Choroid plexus epithelial cell (primary cell): Measurements from ENCODE around the gene BTBD16.

ENCODE experiments used
- DNase-seq: peaks from one replicate; pipeline ENCODE4 v3.0.0-alpha.2; 2010; ENCODE audit warnings: low read depth
- H3K4me3 ChIP-seq: 2 replicates; pipeline ENCODE4 v1.5.1; 2011; ENCODE audit warnings: low read depth, mild to moderate bottlenecking, control low read depth, low read length, moderate library complexity
- TF ChIP-seq, protein P1 (sequence below): conservative IDR thresholded peaks from 2 replicates; pipeline ENCODE4 v1.5.1; 2011; ENCODE audit warnings: low read depth, mild to moderate bottlenecking, control low read depth, inconsistent platforms, low read length, moderate library complexity

BTBD16 gene

GRCh38 chr10:122357685-122358084, 86.6 kb downstream of the BTBD16 start:
- TF ChIP-seq, protein P1, sequence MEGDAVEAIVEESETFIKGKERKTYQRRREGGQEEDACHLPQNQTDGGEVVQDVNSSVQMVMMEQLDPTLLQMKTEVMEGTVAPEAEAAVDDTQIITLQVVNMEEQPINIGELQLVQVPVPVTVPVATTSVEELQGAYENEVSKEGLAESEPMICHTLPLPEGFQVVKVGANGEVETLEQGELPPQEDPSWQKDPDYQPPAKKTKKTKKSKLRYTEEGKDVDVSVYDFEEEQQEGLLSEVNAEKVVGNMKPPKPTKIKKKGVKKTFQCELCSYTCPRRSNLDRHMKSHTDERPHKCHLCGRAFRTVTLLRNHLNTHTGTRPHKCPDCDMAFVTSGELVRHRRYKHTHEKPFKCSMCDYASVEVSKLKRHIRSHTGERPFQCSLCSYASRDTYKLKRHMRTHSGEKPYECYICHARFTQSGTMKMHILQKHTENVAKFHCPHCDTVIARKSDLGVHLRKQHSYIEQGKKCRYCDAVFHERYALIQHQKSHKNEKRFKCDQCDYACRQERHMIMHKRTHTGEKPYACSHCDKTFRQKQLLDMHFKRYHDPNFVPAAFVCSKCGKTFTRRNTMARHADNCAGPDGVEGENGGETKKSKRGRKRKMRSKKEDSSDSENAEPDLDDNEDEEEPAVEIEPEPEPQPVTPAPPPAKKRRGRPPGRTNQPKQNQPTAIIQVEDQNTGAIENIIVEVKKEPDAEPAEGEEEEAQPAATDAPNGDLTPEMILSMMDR: no peak
- no peak overlapping the region for H3K4me3 ChIP-seq
- DNase-seq: no peak

DNA sequence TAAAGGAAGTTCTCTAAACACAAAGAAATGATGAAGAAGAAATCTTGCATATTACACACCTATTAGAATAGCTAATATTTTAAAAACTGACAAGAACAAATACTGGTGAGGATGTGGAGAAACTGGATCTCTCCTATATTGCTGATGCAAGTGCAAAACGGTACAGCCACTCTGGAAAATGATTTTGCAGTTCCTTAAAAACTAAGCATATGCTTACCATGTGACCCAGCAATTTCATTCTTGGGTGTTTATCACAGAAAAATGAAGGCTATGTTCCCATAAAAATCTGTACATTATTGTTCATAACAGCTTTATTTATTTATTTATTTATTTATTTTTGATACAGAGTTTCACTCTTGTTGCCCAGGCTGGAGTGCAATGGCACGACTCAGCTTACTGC, 88.5 kb downstream of the BTBD16 start:
- DNase-seq: no peak
- TF ChIP-seq, protein P1: no peak
- no peak overlapping the region for H3K4me3 ChIP-seq

DNA sequence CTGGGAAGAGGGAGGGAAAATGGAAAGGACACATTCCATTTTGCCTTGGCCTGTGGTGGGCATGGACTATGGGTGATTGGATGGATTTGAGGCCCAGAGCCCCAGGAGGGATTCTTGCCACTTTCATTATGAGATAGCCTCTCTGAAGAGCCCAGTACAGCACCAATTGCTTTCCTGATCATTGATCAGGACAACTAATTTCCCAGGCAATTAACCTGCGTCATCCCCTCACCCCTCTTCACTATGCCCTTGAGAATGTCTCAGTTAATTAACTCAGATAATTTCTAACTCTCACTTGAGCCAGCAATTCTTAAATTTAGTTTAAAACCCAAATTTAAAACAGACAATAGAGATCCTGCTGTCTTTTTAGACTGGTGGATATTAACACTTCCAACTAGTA, 90.0 kb downstream of the BTBD16 start:
- DNase-seq: no peak
- TF ChIP-seq, protein P1: no peak
- no peak overlapping the region for H3K4me3 ChIP-seq

DNA sequence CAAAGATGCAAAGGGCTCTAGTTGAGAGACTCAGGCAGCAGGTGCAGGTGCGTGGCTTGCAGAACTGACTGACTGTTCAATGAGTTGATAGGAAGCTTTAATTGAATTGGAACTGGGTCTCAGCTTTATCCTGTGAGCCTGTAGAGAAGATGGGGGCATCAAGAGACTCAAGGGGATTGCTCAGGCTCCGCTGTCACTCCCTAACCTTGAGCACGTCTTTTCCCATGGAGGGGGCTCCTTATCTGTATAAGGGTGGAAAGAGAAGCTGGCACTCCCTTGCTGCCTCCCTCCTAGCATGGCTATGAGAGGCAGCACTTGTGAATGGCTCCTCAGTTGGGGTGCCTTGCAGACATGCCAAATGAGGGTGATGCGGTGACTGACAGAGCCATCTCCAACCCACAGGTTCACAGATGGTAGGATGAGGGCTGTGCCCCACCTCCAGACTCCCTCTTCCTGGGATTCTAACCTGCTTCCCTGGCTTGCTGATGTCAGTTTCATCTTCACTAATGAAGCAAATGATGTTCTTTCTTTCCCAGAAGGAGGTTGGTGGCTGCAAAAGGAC, 91.0 kb downstream of the BTBD16 start:
- TF ChIP-seq, protein P1: no peak
- DNase-seq: no peak
- H3K4me3 ChIP-seq: no peak overlapping the region

DNA sequence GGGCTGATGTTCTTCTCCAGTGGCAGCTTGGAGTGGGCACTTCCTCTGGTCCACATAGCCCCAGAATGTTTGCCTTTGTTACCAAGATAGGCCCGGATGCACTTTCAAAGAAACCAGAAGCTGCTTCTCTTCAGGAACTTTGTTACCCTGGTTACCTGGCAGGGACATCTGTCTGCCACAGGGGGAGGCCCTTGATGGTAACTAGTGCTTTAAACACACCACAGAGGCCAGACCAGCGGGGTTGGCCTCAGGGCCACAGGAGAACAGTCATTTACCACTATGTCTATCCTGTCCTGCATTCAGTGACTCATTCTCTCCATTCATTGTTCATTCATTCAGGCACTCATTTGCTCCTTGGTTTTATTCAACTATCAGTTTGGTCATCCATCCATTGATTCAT, 91.5 kb downstream of the BTBD16 start:
- DNase-seq: peak; percentile 17
- TF ChIP-seq, protein P1: no peak
- no peak overlapping the region for H3K4me3 ChIP-seq

GRCh38 chr10:122363311-122363710, 92.2 kb downstream of the BTBD16 start:
- H3K4me3 ChIP-seq: no peak overlapping the region
- no peak for DNase-seq
- TF ChIP-seq, protein P1: no peak

- DNase-seq: no peak
- TF ChIP-seq, protein P1: no peak
- H3K4me3 ChIP-seq: no peak overlapping the region
Measured at GRCh38 chr10:122363722-122364463, 92.8 kb downstream of the BTBD16 start.
